Activated CD8-positive, alpha-beta memory T cell treated with anti-CD3 and anti-CD28 coated beads, Interleukin-2, amount 50 U/mL, for 24 hours (primary cell): ENCODE results near the gene SH2D1A.
"Not testable (repeated sequence)": the region's sequence is repeated elsewhere in the genome, so short reads cannot be mapped to it uniquely, and the experiment has no call there.

Experiments
- DNase-seq: peaks from one replicate; pipeline ENCODE4 v3.0.0-alpha.2; 2020; ENCODE audit errors: extremely low read depth

SH2D1A gene

DNA sequence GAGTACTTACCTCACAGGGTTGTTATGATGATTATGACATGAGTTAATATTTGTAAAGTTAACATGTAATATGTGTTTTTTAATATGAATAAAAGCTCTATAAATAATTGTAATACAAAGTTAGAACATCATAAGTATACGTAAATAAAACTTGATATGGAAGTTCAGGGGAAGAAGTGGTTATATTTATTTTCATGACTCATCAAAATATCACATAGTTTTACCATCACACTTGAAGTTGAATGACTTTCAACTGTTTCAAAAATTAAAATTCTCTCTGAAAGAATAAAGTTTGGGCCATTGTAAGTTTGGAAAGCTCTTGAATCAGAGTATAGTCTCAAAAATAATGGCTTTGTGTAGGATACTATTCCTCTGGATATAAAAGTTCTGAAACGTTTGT lies 8.3 kb downstream of the SH2D1A start:
- DNase-seq, result no peak

GRCh38 chrX:124358800-124359383 lies 12.5 kb downstream of the SH2D1A start:
- no peak for DNase-seq

GRCh38 chrX:124362072-124362471 lies 15.7 kb downstream of the SH2D1A start:
- no peak for DNase-seq

GRCh38 chrX:124362761-124363160 lies 16.4 kb downstream of the SH2D1A start:
- DNase-seq, result no peak

DNA sequence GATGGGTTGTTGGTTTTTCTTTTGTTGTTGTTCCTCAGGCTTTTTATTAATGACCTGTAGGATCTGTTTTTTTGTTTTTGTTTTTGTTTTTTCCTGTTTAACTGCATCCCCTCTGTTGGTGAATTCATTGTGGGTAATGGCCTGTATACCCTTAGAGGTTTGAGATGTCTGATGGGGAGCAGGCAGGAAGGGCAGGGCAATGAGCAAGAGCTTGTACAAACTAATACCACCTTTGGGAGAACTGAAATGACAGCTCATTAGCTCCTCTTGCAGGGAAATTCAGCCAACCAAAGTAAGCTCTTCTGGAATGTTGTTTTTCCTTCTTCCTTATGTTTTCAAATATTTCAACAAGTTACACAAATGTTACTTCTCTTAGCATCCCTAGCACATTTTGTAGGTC lies 23.4 kb downstream of the SH2D1A start:
- no peak for DNase-seq

DNA sequence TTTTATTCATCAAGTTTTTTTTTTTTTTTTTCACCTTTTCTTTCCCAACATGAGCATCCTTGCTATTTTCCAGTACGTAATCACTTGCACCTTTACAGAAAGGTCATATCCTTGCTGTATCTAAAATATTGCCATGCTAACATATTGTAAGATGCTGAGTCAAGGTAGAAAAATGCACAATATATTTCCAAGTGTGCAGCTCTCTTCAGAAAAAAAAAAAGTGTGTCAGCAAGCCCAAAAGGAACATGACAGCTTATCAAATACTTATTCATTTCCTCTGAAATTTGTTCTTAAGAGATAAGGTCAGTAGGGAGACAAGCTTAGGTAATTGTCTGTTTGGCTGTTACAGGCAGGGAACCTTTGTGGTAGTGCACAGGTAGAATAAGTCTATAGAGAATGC lies 27.0 kb downstream of the SH2D1A start:
- DNase-seq, result no peak

DNA sequence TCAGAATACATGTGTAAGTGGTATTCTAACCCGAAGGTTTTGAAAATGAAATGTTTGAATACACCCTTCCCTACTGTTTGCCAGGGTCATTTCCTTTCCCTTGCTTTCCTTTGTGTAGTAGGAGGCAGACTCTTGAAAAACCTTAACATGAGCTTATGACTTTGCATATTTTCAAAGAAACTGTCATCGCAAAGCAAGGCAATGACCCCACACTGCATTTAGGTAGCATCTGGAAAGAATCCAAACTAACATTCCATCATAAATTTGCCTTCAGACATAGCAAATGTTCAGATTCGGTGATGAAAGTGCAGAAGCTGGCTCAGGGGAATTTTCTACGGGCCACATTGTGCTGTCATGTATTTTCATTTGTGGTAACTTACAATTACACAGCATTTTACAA lies 32.3 kb downstream of the SH2D1A start:
- DNase-seq, result no peak

- no peak for DNase-seq
Measured at GRCh38 chrX:124383354-124383753, 37.0 kb downstream of the SH2D1A start.

- no peak for DNase-seq
Measured at GRCh38 chrX:124386401-124386800, 40.0 kb downstream of the SH2D1A start.

GRCh38 chrX:124388562-124388961 lies 42.2 kb downstream of the SH2D1A start:
- DNase-seq, result peak; percentile 7

DNA sequence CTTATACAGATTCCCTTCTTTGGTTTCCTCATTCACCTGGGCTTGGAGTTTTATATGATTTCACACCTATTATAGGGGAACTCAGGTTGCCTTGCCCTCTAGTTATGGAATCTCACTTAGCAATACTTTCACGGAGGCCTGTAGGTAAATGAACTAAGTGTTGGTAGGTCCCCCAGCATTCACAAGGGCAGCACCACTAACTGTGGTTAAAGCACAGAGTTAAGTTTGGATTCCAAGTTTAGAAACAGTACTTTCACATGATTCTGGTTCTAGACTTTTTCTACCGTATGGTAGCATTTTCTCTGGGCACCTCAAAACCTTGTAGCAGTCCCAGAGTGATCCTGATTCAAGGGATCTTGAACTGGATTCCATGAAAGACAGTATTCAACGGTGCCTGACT lies 46.4 kb downstream of the SH2D1A start:
- no peak for DNase-seq

- no peak for DNase-seq
Measured at GRCh38 chrX:124393238-124393637, 46.9 kb downstream of the SH2D1A start.

DNA sequence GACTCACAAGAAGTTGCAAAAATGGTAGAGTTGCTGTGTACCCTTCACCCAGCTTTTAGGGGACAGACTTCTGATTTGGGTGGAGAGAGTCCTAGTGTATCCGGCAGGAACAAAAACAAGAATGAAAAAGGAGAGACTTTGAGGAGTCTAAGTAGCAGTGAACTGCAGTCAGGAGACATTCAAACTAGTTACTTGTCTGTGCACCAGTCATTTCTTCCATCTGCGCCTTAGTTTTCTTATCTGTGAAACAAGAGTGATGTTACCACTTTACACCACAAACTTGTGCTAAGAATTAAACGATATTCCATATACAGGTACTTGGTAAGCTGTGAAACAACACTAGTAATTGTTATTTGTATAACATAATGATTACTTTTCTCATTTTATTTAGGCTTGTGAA lies 47.3 kb downstream of the SH2D1A start:
- DNase-seq, result no peak

- DNase-seq, result no peak
Measured at GRCh38 chrX:124395145-124395880, 49.0 kb downstream of the SH2D1A start.

- DNase-seq, result no peak
Measured at GRCh38 chrX:124401696-124402095, 55.3 kb downstream of the SH2D1A start.

DNA sequence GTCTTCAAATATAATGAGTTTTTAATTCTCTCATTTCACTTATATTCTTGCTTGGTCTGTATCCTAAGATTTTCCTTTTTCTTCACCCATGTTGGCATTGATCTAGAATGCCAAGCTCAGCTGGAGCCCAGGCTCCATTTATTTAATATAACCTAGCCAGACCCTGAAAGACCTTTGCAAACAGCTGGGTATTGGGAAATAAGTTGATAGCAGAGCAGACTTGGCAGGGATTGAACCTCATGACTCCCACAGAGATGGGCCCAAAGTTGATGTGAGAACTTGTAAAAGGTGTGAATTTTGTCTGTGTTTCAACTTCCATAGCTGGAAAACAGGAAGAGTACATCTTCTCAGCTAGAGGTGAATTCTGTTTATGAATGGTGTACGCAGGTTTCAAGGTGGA lies 59.5 kb downstream of the SH2D1A start:
- no peak for DNase-seq

DNA sequence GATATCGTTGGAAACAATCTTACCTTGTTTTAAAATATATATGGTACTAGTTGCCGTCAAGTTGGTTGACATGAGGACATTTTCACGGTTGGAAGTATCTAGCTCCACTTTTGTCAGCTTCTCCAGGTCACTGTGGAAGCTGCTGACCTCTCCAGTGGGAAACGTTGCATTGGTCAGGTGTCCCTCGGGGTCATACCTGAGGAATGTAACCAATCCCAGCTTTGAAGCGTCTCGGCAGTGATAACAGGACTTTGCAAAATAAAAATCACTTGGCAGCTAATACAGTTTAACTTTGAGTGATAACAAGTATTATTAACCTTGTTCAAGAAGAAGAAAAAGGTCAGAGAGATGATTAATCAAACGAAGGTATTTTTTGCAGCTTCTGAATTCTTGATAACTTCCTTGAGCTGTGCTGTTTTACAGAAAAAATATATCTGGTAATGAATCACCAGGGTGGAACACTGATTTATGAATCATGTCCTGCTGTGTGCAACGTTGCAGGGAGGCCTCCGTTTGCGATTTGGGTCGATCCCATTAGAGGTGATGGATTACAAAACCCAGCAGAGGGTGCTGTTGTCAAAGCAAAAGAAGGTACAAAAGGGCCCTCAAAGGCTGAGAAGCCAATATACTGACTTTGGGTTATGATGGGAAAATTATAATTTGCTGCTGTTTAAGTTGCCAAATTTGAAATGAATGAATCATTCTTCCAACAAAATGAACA lies 60.1 kb downstream of the SH2D1A start:
- DNase-seq, result peak; percentile 15

GRCh38 chrX:124407226-124407625 lies 60.9 kb downstream of the SH2D1A start:
- no peak for DNase-seq

- DNase-seq, result not testable (repeated sequence)
Measured at GRCh38 chrX:124408380-124408779, 62.0 kb downstream of the SH2D1A start.

GRCh38 chrX:124413244-124413643 lies 66.9 kb downstream of the SH2D1A start:
- no peak for DNase-seq

GRCh38 chrX:124414281-124414680 lies 67.9 kb downstream of the SH2D1A start:
- no peak for DNase-seq

DNA sequence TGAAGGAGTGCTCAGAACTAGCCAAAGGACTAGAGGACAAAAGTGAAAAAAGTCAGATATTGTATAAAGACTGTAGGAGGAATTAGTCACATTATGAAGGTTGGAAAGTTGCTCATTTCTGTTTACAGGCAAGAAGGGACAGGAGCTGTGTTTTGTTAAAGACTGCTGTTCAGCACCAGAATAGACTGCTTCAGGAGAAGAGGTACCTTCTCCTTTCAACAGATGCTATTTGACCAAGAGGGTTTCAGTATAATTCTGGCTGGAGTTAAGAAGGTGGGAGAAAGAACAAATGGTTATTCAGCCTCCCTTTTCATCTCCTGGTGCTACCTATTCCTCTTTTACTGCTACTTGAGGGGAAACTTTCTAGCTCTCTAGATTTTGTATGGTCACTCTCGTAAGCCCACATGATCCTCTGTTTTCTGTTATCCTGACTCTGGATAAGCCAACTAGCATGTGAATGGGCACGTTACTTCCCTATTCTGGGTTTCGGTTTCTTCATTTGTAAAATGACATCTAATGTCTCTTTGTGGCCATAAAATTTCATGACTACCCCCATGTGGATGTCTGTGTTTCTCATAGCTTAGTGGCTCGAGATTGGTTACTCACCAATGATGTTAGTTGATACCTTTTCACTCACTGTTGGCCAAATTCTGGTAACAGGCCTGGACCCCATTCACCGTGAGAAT lies 68.9 kb downstream of the SH2D1A start:
- DNase-seq, result no peak
